ENCODE data around the gene ADSS2.

ADSS2 gene

GRCh38 chr1:244442850-244443249 is 8.9 kb downstream of the ADSS2 start:
- H3K27ac ChIP-seq (ENCODE audit: low read depth, low read length), result no peak overlapping the region
- peaks cover 36% of the 10 kb centered on the region for H3K4me1 ChIP-seq (ENCODE audit: insufficient read depth, low read length)
- no peaks in the 10 kb centered on the region for H3K9me3 ChIP-seq (ENCODE audit: low read length)
- H3K36me3 ChIP-seq (ENCODE audit: insufficient read depth, low read length), result no peaks in the 10 kb centered on the region
- no peak overlapping the region for H3K4me3 ChIP-seq (ENCODE audit: low read depth in 1 of 2, low read length in 2 of 2)
- no peak overlapping the region for H3K9ac ChIP-seq (ENCODE audit: low read length)
- no peaks in the 10 kb centered on the region for H3K27me3 ChIP-seq (ENCODE audit: control insufficient read depth in 1 of 2, insufficient read depth in 2 of 2, low read length in 2 of 2)

GRCh38 chr1:244439391-244440032 is 12.2 kb downstream of the ADSS2 start:
- Histone ChIP-seq H3K4me3 (ENCODE audit: low read depth in 1 of 2, low read length in 2 of 2) (no peak overlapping the region), H3K9me3 (ENCODE audit: low read length) (no peaks in the 10 kb centered on the region), H3K9ac (ENCODE audit: low read length) (no peak overlapping the region), H3K27ac (ENCODE audit: low read depth, low read length) (no peak overlapping the region), H3K27me3 (ENCODE audit: control insufficient read depth in 1 of 2, insufficient read depth in 2 of 2, low read length in 2 of 2) (no peaks in the 10 kb centered on the region), H3K36me3 (ENCODE audit: insufficient read depth, low read length) (peaks cover 5% of the 10 kb centered on the region), H3K4me1 (ENCODE audit: insufficient read depth, low read length) (peaks cover 7% of the 10 kb centered on the region)

- Histone ChIP-seq H3K36me3 (ENCODE audit: insufficient read depth, low read length) (peaks cover 5% of the 10 kb centered on the region), H3K9ac (ENCODE audit: low read length) (no peak overlapping the region), H3K9me3 (ENCODE audit: low read length) (no peaks in the 10 kb centered on the region), H3K27ac (ENCODE audit: low read depth, low read length) (no peak overlapping the region), H3K4me1 (ENCODE audit: insufficient read depth, low read length) (peaks cover 7% of the 10 kb centered on the region), H3K27me3 (ENCODE audit: control insufficient read depth in 1 of 2, insufficient read depth in 2 of 2, low read length in 2 of 2) (no peaks in the 10 kb centered on the region), H3K4me3 (ENCODE audit: low read depth in 1 of 2, low read length in 2 of 2) (no peak overlapping the region)
Observed at GRCh38 chr1:244437086-244437468, 14.6 kb downstream of the ADSS2 start.

GRCh38 chr1:244436336-244437085 is 15.2 kb downstream of the ADSS2 start:
- Histone ChIP-seq H3K27ac (ENCODE audit: low read depth, low read length) (no peak overlapping the region), H3K9ac (ENCODE audit: low read length) (no peak overlapping the region)

GRCh38 chr1:244435562-244436205 is 16.0 kb downstream of the ADSS2 start:
- Histone ChIP-seq H3K27ac (ENCODE audit: low read depth, low read length) (no peak overlapping the region), H3K9ac (ENCODE audit: low read length) (no peak overlapping the region), H3K4me1 (ENCODE audit: insufficient read depth, low read length) (peaks cover 7% of the 10 kb centered on the region), H3K27me3 (ENCODE audit: control insufficient read depth in 1 of 2, insufficient read depth in 2 of 2, low read length in 2 of 2) (no peaks in the 10 kb centered on the region), H3K36me3 (ENCODE audit: insufficient read depth, low read length) (peaks cover 13% of the 10 kb centered on the region), H3K9me3 (ENCODE audit: low read length) (no peaks in the 10 kb centered on the region), H3K4me3 (ENCODE audit: low read depth in 1 of 2, low read length in 2 of 2) (no peak overlapping the region)

More at GRCh38 chr1:244436336-244437085, 15.2 kb downstream of the ADSS2 start:
- H3K4me1 ChIP-seq (ENCODE audit: insufficient read depth, low read length), result peaks cover 7% of the 10 kb centered on the region
- no peak overlapping the region for H3K4me3 ChIP-seq (ENCODE audit: low read depth in 1 of 2, low read length in 2 of 2)
- no peaks in the 10 kb centered on the region for H3K9me3 ChIP-seq (ENCODE audit: low read length)
- no peaks in the 10 kb centered on the region for H3K27me3 ChIP-seq (ENCODE audit: control insufficient read depth in 1 of 2, insufficient read depth in 2 of 2, low read length in 2 of 2)
- H3K36me3 ChIP-seq (ENCODE audit: insufficient read depth, low read length), result peaks cover 10% of the 10 kb centered on the region

- no peaks in the 10 kb centered on the region for H3K4me1 ChIP-seq (ENCODE audit: insufficient read depth, low read length)
- no peaks in the 10 kb centered on the region for H3K27me3 ChIP-seq (ENCODE audit: control insufficient read depth in 1 of 2, insufficient read depth in 2 of 2, low read length in 2 of 2)
- H3K4me3 ChIP-seq (ENCODE audit: low read depth in 1 of 2, low read length in 2 of 2), result no peak overlapping the region
- H3K36me3 ChIP-seq (ENCODE audit: insufficient read depth, low read length), result peaks cover 13% of the 10 kb centered on the region
- no peak overlapping the region for H3K27ac ChIP-seq (ENCODE audit: low read depth, low read length)
- H3K9ac ChIP-seq (ENCODE audit: low read length), result no peak overlapping the region
- no peaks in the 10 kb centered on the region for H3K9me3 ChIP-seq (ENCODE audit: low read length)
Observed at GRCh38 chr1:244431166-244431565, 20.5 kb downstream of the ADSS2 start.

GRCh38 chr1:244429818-244430217 is 21.9 kb downstream of the ADSS2 start:
- H3K36me3 ChIP-seq (ENCODE audit: insufficient read depth, low read length), result peaks cover 8% of the 10 kb centered on the region
- no peak overlapping the region for H3K4me3 ChIP-seq (ENCODE audit: low read depth in 1 of 2, low read length in 2 of 2)
- no peaks in the 10 kb centered on the region for H3K9me3 ChIP-seq (ENCODE audit: low read length)
- H3K4me1 ChIP-seq (ENCODE audit: insufficient read depth, low read length), result peaks cover 5% of the 10 kb centered on the region
- H3K27me3 ChIP-seq (ENCODE audit: control insufficient read depth in 1 of 2, insufficient read depth in 2 of 2, low read length in 2 of 2), result no peaks in the 10 kb centered on the region
- H3K9ac ChIP-seq (ENCODE audit: low read length), result no peak overlapping the region
- H3K27ac ChIP-seq (ENCODE audit: low read depth, low read length), result no peak overlapping the region

- Histone ChIP-seq H3K27ac (ENCODE audit: low read depth, low read length) (no peak overlapping the region), H3K4me3 (ENCODE audit: low read depth in 1 of 2, low read length in 2 of 2) (no peak overlapping the region), H3K36me3 (ENCODE audit: insufficient read depth, low read length) (peaks cover 13% of the 10 kb centered on the region), H3K4me1 (ENCODE audit: insufficient read depth, low read length) (peaks cover 6% of the 10 kb centered on the region), H3K9ac (ENCODE audit: low read length) (no peak overlapping the region), H3K9me3 (ENCODE audit: low read length) (no peaks in the 10 kb centered on the region), H3K27me3 (ENCODE audit: control insufficient read depth in 1 of 2, insufficient read depth in 2 of 2, low read length in 2 of 2) (no peaks in the 10 kb centered on the region)
Observed at GRCh38 chr1:244427647-244428046, 24.1 kb downstream of the ADSS2 start.

- no peak overlapping the region for H3K4me3 ChIP-seq (ENCODE audit: low read depth in 1 of 2, low read length in 2 of 2)
- no peaks in the 10 kb centered on the region for H3K27me3 ChIP-seq (ENCODE audit: control insufficient read depth in 1 of 2, insufficient read depth in 2 of 2, low read length in 2 of 2)
- H3K9ac ChIP-seq (ENCODE audit: low read length), result no peak overlapping the region
- peaks cover 5% of the 10 kb centered on the region for H3K36me3 ChIP-seq (ENCODE audit: insufficient read depth, low read length)
- no peaks in the 10 kb centered on the region for H3K9me3 ChIP-seq (ENCODE audit: low read length)
- H3K27ac ChIP-seq (ENCODE audit: low read depth, low read length), result no peak overlapping the region
- H3K4me1 ChIP-seq (ENCODE audit: insufficient read depth, low read length), result peaks cover 6% of the 10 kb centered on the region
Observed at GRCh38 chr1:244424649-244425334, 26.9 kb downstream of the ADSS2 start.

GRCh38 chr1:244422174-244422573 is 29.5 kb downstream of the ADSS2 start:
- Histone ChIP-seq H3K9me3 (ENCODE audit: low read length) (no peaks in the 10 kb centered on the region), H3K4me3 (ENCODE audit: low read depth in 1 of 2, low read length in 2 of 2) (no peak overlapping the region), H3K36me3 (ENCODE audit: insufficient read depth, low read length) (peaks cover 19% of the 10 kb centered on the region), H3K27ac (ENCODE audit: low read depth, low read length) (no peak overlapping the region), H3K9ac (ENCODE audit: low read length) (no peak overlapping the region), H3K4me1 (ENCODE audit: insufficient read depth, low read length) (peaks cover 6% of the 10 kb centered on the region), H3K27me3 (ENCODE audit: control insufficient read depth in 1 of 2, insufficient read depth in 2 of 2, low read length in 2 of 2) (no peaks in the 10 kb centered on the region)

GRCh38 chr1:244419024-244419423 is 32.7 kb downstream of the ADSS2 start:
- H3K36me3 ChIP-seq (ENCODE audit: insufficient read depth, low read length), result peaks cover 40% of the 10 kb centered on the region
- no peaks in the 10 kb centered on the region for H3K9me3 ChIP-seq (ENCODE audit: low read length)
- H3K27me3 ChIP-seq (ENCODE audit: control insufficient read depth in 1 of 2, insufficient read depth in 2 of 2, low read length in 2 of 2), result no peaks in the 10 kb centered on the region
- no peak overlapping the region for H3K9ac ChIP-seq (ENCODE audit: low read length)
- H3K4me3 ChIP-seq (ENCODE audit: low read depth in 1 of 2, low read length in 2 of 2), result no peak overlapping the region
- no peaks in the 10 kb centered on the region for H3K4me1 ChIP-seq (ENCODE audit: insufficient read depth, low read length)
- no peak overlapping the region for H3K27ac ChIP-seq (ENCODE audit: low read depth, low read length)

Data from muscle layer of colon (tissue), 2 donors.